ENCODE measurements around the gene C11orf91. TPM values are rescaled to one million over a fixed set of nuclear protein-coding genes. Genes with fewer than 3 reads are reported as not detected.

C11orf91 gene
- total RNA-seq, 1 donor from 2014 or later: not detected

GRCh38 chr11:33649944-33650343 is 50.7 kb downstream of the C11orf91 start:
- H3K9me3 ChIP-seq: no peaks in the 10 kb centered on the region
- H3K4me3 ChIP-seq: no peak overlapping the region
- H3K27ac ChIP-seq: no peak overlapping the region
- no peaks in the 10 kb centered on the region for H3K4me1 ChIP-seq
- DNase-seq (ENCODE audit: extremely low spot score in 2 of 2): peak; percentile 55 to 56
- intact Hi-C loops (cut with DNase I): no loop called here
- H3K27me3 ChIP-seq: no peaks in the 10 kb centered on the region
- TF ChIP-seq POLR2AphosphoS5 (IDR thresholded peaks at IDR 0.05; ENCODE audit: insufficient read depth in 1 of 2, low read depth in 1 of 2) (no peak), POLR2A (IDR thresholded peaks at IDR 0.05) (no peak), CTCF (IDR thresholded peaks at IDR 0.05) (no peak)
- no peaks in the 10 kb centered on the region for H3K36me3 ChIP-seq

Other genes with a start within 250 kb of the C11orf91 start
- 272 TPM for gene CD59, start 35.6 kb upstream of the C11orf91 start, total RNA-seq
- 29.7 TPM for gene FBXO3, start 73.7 kb upstream of the C11orf91 start, total RNA-seq
- gene LMO2, start 191.2 kb upstream of the C11orf91 start, total RNA-seq: 26.5 TPM

Data from vagina (tissue), 2 donors.